SJSA1 (cell line): ENCODE results near the gene FSD2. TPM values are rescaled to one million over a fixed set of nuclear protein-coding genes. Genes with fewer than 3 reads are reported as not detected.

ENCODE experiments used
- DNase-seq, 2 experiments: peaks; one replicate each; pipeline ENCODE4 v3.0.0-alpha.2; 2015 to 2020; ENCODE audit warnings: low spot score in 2 of 2, low read depth in 1 of 2
- H3K27ac ChIP-seq: fragments of 250-450 bp; sonication (Bioruptor Pico); 2 replicates; pipeline ENCODE4 v1.5.1; 2020; ENCODE audit warnings: mild to moderate bottlenecking, moderate library complexity
- H3K27me3 ChIP-seq: fragments of 250-450 bp; sonication (Bioruptor Pico); replicated peaks from 2 replicates; pipeline ENCODE4 v1.5.1; 2020; ENCODE audit warnings: mild to moderate bottlenecking, moderate library complexity
- H3K36me3 ChIP-seq: fragments of 250-450 bp; sonication (Bioruptor Pico); 2 replicates; pipeline ENCODE4 v1.5.1; 2020; ENCODE audit warnings: mild to moderate bottlenecking
- H3K4me1 ChIP-seq: fragments of 250-450 bp; sonication (Bioruptor Pico); replicated peaks from 2 replicates; pipeline ENCODE4 v1.6.1; 2021; ENCODE audit warnings: mild to moderate bottlenecking
- H3K4me3 ChIP-seq: fragments of 250-450 bp; sonication (Bioruptor Pico); 2 replicates; pipeline ENCODE4 v1.5.1; 2020; ENCODE audit warnings: mild to moderate bottlenecking
- H3K9me3 ChIP-seq: fragments of 250-450 bp; sonication (Bioruptor Pico); replicated peaks from 2 replicates; pipeline ENCODE4 v1.5.1; 2020; ENCODE audit warnings: mild to moderate bottlenecking
- total RNA-seq: library from RNA; depleted of rRNA; stranded (reverse); fragments of >200 nt; shearing (Covaris generic); gene quantifications from 2 replicates; pipeline ENCODE4 v1.2.3, GENCODE V29; 2014

FSD2 gene
- total RNA-seq, 1 experiment from 2014 or later = not detected

- Histone ChIP-seq H3K9me3 (no peaks in the 10 kb centered on the region), H3K27me3 (no peaks in the 10 kb centered on the region)
- DNase-seq = no peak
These were observed 7.1 kb upstream of the FSD2 start for GRCh38 chr15:82812994-82813393.

GRCh38 chr15:82810890-82811426 lies 5.1 kb upstream of the FSD2 start:
- Histone ChIP-seq H3K36me3 (peaks cover 39% of the 10 kb centered on the region), H3K9me3 (no peaks in the 10 kb centered on the region)
- DNase-seq = no peak

More at GRCh38 chr15:82812994-82813393, 7.1 kb upstream of the FSD2 start:
- Histone ChIP-seq H3K4me1 (peaks cover 5% of the 10 kb centered on the region; the same call in 1 of the 2 replicates), H3K27ac (no peak overlapping the region), H3K36me3 (peaks cover 57% of the 10 kb centered on the region), H3K4me3 (no peak overlapping the region)

GRCh38 chr15:82810061-82810889 lies 4.4 kb upstream of the FSD2 start:
- peak; percentile 52 to 55 for DNase-seq
- Histone ChIP-seq H3K36me3 (peaks cover 32% of the 10 kb centered on the region), H3K27me3 (no peaks in the 10 kb centered on the region; the same call in 1 of the 2 replicates)

More at GRCh38 chr15:82810890-82811426, 5.1 kb upstream of the FSD2 start:
- Histone ChIP-seq H3K27ac (peak overlapping the region; percentile 85), H3K4me3 (peak overlapping the region; percentile 90), H3K4me1 (peaks cover 5% of the 10 kb centered on the region; the same call in 1 of the 2 replicates), H3K27me3 (no peaks in the 10 kb centered on the region)

GRCh38 chr15:82809308-82810060 lies 3.6 kb upstream of the FSD2 start, which contains the start of gene WHAMM:
WHAMM (plus strand) TSS chr15:82809628; CDS start chr15:82809727, 99 bp downstream.
- H3K36me3 ChIP-seq = peaks cover 30% of the 10 kb centered on the region
- no peaks in the 10 kb centered on the region for H3K9me3 ChIP-seq

More at GRCh38 chr15:82810061-82810889, 4.4 kb upstream of the FSD2 start:
- Histone ChIP-seq H3K27ac (peak overlapping the region; percentile 85), H3K4me1 (peaks cover 5% of the 10 kb centered on the region; the same call in 1 of the 2 replicates), H3K9me3 (no peaks in the 10 kb centered on the region), H3K4me3 (peak overlapping the region; percentile 90)

GRCh38 chr15:82808634-82809041 lies 2.8 kb upstream of the FSD2 start:
- Histone ChIP-seq H3K27me3 (peaks cover 5% of the 10 kb centered on the region; the same call in 1 of the 2 replicates), H3K4me3 (no peak overlapping the region), H3K4me1 (peaks cover 5% of the 10 kb centered on the region; the same call in 1 of the 2 replicates), H3K9me3 (no peaks in the 10 kb centered on the region), H3K36me3 (peaks cover 22% of the 10 kb centered on the region), H3K27ac (no peak overlapping the region)
- DNase-seq = no peak

More at GRCh38 chr15:82809308-82810060, 3.6 kb upstream of the FSD2 start, which contains the start of gene WHAMM:
- DNase-seq = peak; percentile 94 to 98
- H3K27me3 ChIP-seq = peaks cover 3% of the 10 kb centered on the region; the same call in 1 of the 2 replicates
- H3K27ac ChIP-seq = peak within 1 kb of the TSS; percentile 85
- H3K4me3 ChIP-seq = peak within 1 kb of the TSS; percentile 90
- peaks cover 5% of the 10 kb centered on the region; the same call in 1 of the 2 replicates for H3K4me1 ChIP-seq

- peaks cover 5% of the 10 kb centered on the region; the same call in 1 of the 2 replicates for H3K27me3 ChIP-seq
- peaks cover 5% of the 10 kb centered on the region; the same call in 1 of the 2 replicates for H3K4me1 ChIP-seq
- no peaks in the 10 kb centered on the region for H3K9me3 ChIP-seq
- no peak for DNase-seq
- no peak overlapping the region for H3K27ac ChIP-seq
- peaks cover 19% of the 10 kb centered on the region for H3K36me3 ChIP-seq
- no peak overlapping the region for H3K4me3 ChIP-seq
These were observed 2.2 kb upstream of the FSD2 start for GRCh38 chr15:82807920-82808633.

GRCh38 chr15:82804575-82804949 lies 1.3 kb downstream of the FSD2 start:
- H3K27me3 ChIP-seq = peaks cover 7% of the 10 kb centered on the region; the same call in 1 of the 2 replicates
- H3K9me3 ChIP-seq = no peaks in the 10 kb centered on the region
- H3K4me3 ChIP-seq = no peak overlapping the region
- peaks cover 5% of the 10 kb centered on the region; the same call in 1 of the 2 replicates for H3K4me1 ChIP-seq
- H3K36me3 ChIP-seq = peaks cover 1% of the 10 kb centered on the region
- H3K27ac ChIP-seq = no peak overlapping the region
- DNase-seq = no peak

- Histone ChIP-seq H3K36me3 (no peaks in the 10 kb centered on the region), H3K4me1 (peaks cover 3% of the 10 kb centered on the region; the same call in 1 of the 2 replicates), H3K27ac (no peak overlapping the region), H3K9me3 (no peaks in the 10 kb centered on the region), H3K27me3 (peaks cover 7% of the 10 kb centered on the region; the same call in 1 of the 2 replicates), H3K4me3 (no peak overlapping the region)
- no peak for DNase-seq
These were observed 1.9 kb downstream of the FSD2 start for GRCh38 chr15:82803793-82804574.

GRCh38 chr15:82802497-82802896 lies 3.4 kb downstream of the FSD2 start:
- no peak for DNase-seq
- no peaks in the 10 kb centered on the region for H3K36me3 ChIP-seq
- H3K4me3 ChIP-seq = no peak overlapping the region
- H3K27me3 ChIP-seq = peaks cover 7% of the 10 kb centered on the region; the same call in 1 of the 2 replicates
- no peaks in the 10 kb centered on the region for H3K9me3 ChIP-seq
- no peaks in the 10 kb centered on the region for H3K4me1 ChIP-seq
- no peak overlapping the region for H3K27ac ChIP-seq

- H3K27ac ChIP-seq = no peak overlapping the region
- 0 out of 2 replicates have a peak, but pooled peaks cover 2% of the 10 kb centered on the region for H3K27me3 ChIP-seq
- H3K4me3 ChIP-seq = no peak overlapping the region
- no peaks in the 10 kb centered on the region for H3K36me3 ChIP-seq
- H3K4me1 ChIP-seq = no peaks in the 10 kb centered on the region
- no peak for DNase-seq
- H3K9me3 ChIP-seq = no peaks in the 10 kb centered on the region
These were observed 6.6 kb downstream of the FSD2 start for GRCh38 chr15:82799183-82799841.

GRCh38 chr15:82798531-82799166 lies 7.2 kb downstream of the FSD2 start:
- no peaks in the 10 kb centered on the region for H3K9me3 ChIP-seq
- H3K4me1 ChIP-seq = no peaks in the 10 kb centered on the region
- no peak for DNase-seq
- 0 out of 2 replicates have a peak, but pooled peaks cover 2% of the 10 kb centered on the region for H3K27me3 ChIP-seq
- no peak overlapping the region for H3K4me3 ChIP-seq
- no peaks in the 10 kb centered on the region for H3K36me3 ChIP-seq
- no peak overlapping the region for H3K27ac ChIP-seq
